Panc1 (cell line): ENCODE measurements around the gene UROC1. TPM values are rescaled to one million over a fixed set of nuclear protein-coding genes. Genes with fewer than 3 reads are reported as not detected.

Experiments used
- ATAC-seq: fragments of 200-7000 bp; cut with Tn5 transposase; 2 replicates; pipeline ENCODE4 v1.9.1; 2020; ENCODE audit warnings: mild to moderate bottlenecking, moderate library complexity
- BruUV-seq: library from RNA; stranded (reverse); fragments of 400-500 nt; replicated peaks from 2 replicates; lab custom pipeline; 2021; lab: Mats Ljungman, UMichigan
- CTCF ChIA-PET: fragments of 300-600 bp; sonication (Branson Sonifier 250); formaldehyde crosslinking; loops from one replicate; lab custom pipeline; 2022; ENCODE audit warnings: antibody characterized with exemption; lab: Charles Lee
- POLR2A ChIA-PET: fragments of 300-600 bp; sonication (Branson Sonifier 250); formaldehyde crosslinking; loops from one replicate; lab custom pipeline; 2022; ENCODE audit warnings: antibody characterized with exemption; lab: Charles Lee
- DNase-seq: peaks from one replicate; pipeline ENCODE4 v3.0.0-alpha.2; 2010; ENCODE audit warnings: low read depth, low spot score
- H3K27ac ChIP-seq: 2 replicates; pipeline ENCODE4 v1.5.1; 2011; ENCODE audit warnings: mild to moderate bottlenecking, low read length, inconsistent platforms
- H3K27me3 ChIP-seq: fragments of 200-500 bp; sonication (Bioruptor generic); 2 replicates; pipeline ENCODE4 v1.6.0; 2014; ENCODE audit warnings: low read length, inconsistent platforms; ENCODE audit not compliant: control insufficient read depth, insufficient read depth
- H3K36me3 ChIP-seq: fragments of 200-500 bp; sonication (Bioruptor generic); 2 replicates; pipeline ENCODE4 v1.5.1; 2014; ENCODE audit warnings: inconsistent platforms, mild to moderate bottlenecking, low read length, moderate library complexity; ENCODE audit not compliant: control insufficient read depth, insufficient read depth
- H3K4me1 ChIP-seq: 2 replicates; pipeline ENCODE4 v1.5.1; 2011; ENCODE audit warnings: inconsistent platforms, mild to moderate bottlenecking, low read length, moderate library complexity; ENCODE audit not compliant: control insufficient read depth, insufficient read depth
- H3K4me3 ChIP-seq, 2 experiments: 2 replicates each; pipeline ENCODE4 v1.5.1; 2011 to 2012; ENCODE audit warnings: low read depth in 2 of 2, low read length in 2 of 2, mild to moderate bottlenecking in 2 of 2, inconsistent platforms in 1 of 2, moderate library complexity in 1 of 2
- H3K9me3 ChIP-seq: fragments of 200-500 bp; sonication (Bioruptor generic); 2 replicates; pipeline ENCODE4 v1.5.1; 2014; ENCODE audit warnings: low read depth, mild to moderate bottlenecking, inconsistent platforms, low read length, moderate library complexity; ENCODE audit not compliant: control insufficient read depth, insufficient read depth
- POLR2AphosphoS5 ChIP-seq: IDR thresholded peaks from 2 replicates; pipeline ENCODE4 v1.6.1; 2012; ENCODE audit warnings: mild to moderate bottlenecking, low read depth, low read length, moderate library complexity
- SIN3A ChIP-seq: IDR thresholded peaks from 2 replicates; pipeline ENCODE4 v1.6.1; 2012; ENCODE audit warnings: low read depth, mild to moderate bottlenecking, low read length, moderate library complexity, borderline replicate concordance; ENCODE audit not compliant: insufficient read depth
- TCF7L2 ChIP-seq: IDR thresholded peaks from 2 replicates; pipeline ENCODE4 v1.6.1; 2011; ENCODE audit warnings: mild to moderate bottlenecking, low read depth, low read length, inconsistent platforms
- in situ Hi-C: cut with HindIII; loops from 2 replicates; pipeline ENCODE4 v1.10.0; 2016; ENCODE audit warnings: low sequenced_read_pairs, low pct_unique_long_range_greater_than_20kb
- intact Hi-C: fragments of 100-400 bp; cut with micrococcal nuclease; formaldehyde crosslinking; loops from one replicate; pipeline ENCODE4 v1.10.0; 2022; ENCODE audit not compliant: unreplicated experiment
- total RNA-seq: library from RNA; stranded (reverse); gene quantifications from one replicate; pipeline ENCODE4 v1.2.1, GENCODE V29; 2021; ENCODE audit not compliant: unreplicated experiment
- TF ChIP-seq, protein P1 (sequence below), 2 experiments: IDR thresholded peaks; 2 replicates each; pipeline ENCODE4 v1.6.1; 2011 to 2012; ENCODE audit warnings: low read depth in 2 of 2, control low read depth in 1 of 2, low read length in 1 of 2, mild to moderate bottlenecking in 1 of 2, moderate library complexity in 1 of 2; ENCODE audit not compliant: insufficient read depth in 1 of 2
- TF ChIP-seq, protein P2 (sequence below): fragments of 450-650 bp; IDR thresholded peaks from 2 replicates; pipeline ENCODE4 v1.5.1; 2017; ENCODE audit warnings: mild to moderate bottlenecking

Gene UROC1
- total RNA-seq, 1 experiment from 2014 or later: not detected

DNA sequence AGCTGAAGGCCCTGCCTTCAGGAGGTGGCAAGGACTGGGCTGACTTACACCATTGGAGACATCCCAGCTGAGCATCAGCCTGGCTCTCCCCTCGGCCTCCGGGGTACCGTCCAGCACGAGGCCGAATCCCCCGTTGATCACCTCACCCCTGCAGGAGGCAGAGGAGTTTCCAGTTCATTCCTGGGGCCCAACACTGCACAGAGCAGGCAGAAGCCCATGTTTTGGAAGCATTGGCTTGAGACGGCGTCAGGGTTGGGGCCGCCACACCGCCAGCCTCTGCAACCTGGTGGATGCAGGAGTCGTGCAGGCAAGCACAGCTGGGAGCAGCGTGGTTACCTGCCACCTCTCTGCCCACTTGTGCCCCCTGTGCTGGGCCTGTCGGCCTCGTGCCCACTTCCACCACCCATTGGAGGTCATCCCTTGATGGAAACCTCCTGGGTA is 34.2 kb downstream of the UROC1 start:
- ChIA-PET CTCF (no interaction called here), POLR2A (no interaction called here)
- in situ Hi-C loops: no loop called here

DNA sequence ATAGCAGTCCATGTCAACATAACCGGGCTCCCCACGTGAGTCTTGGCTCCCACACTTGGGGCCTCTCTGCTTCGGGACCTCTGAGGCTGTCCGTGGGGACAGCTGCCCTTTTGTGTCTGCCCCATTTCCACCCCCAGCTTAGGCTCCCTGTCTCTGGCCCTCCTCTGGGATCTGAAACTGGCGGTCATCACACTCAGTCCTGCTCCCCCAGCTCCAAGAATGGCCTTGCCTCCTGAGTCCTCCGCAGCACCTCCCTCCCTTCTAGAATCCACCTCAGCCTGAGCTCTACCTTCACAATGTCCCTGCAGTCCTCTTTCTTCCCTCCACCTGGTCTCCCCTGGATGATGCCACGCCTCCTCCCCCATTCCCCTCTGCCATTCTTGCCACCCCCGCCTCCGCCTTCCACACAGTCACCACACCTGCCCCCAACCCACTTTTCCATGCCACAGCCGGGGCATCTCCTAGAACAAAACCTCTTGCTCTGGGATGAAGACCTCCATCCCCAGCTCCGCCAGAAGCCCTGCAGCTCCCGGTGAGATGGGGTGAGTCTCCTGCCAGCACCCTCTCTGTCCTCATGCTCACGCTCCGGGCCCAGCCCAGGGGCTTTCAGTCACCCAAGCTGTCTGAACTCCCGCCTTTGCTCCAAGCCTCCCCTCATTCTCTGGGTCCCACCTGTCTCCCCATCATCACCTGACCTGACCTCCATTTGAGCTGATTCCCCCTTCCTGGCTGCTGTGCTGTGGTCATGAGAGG is 34.9 kb downstream of the UROC1 start:
- no peak for ATAC-seq
- Histone ChIP-seq H3K27me3 (no peaks in the 10 kb centered on the region), H3K4me3 (no peak overlapping the region), H3K36me3 (no peaks in the 10 kb centered on the region), H3K27ac (no peak overlapping the region), H3K9me3 (no peaks in the 10 kb centered on the region), H3K4me1 (0 out of 2 replicates have a peak, but pooled peaks cover 3% of the 10 kb centered on the region)
- intact Hi-C loops: no loop called here
- POLR2A ChIA-PET: no interaction called here
- no peak for DNase-seq
- in situ Hi-C loops: no loop called here
- no TSS peak for BruUV-seq
- CTCF ChIA-PET: no interaction called here
- TF ChIP-seq, protein P1, sequence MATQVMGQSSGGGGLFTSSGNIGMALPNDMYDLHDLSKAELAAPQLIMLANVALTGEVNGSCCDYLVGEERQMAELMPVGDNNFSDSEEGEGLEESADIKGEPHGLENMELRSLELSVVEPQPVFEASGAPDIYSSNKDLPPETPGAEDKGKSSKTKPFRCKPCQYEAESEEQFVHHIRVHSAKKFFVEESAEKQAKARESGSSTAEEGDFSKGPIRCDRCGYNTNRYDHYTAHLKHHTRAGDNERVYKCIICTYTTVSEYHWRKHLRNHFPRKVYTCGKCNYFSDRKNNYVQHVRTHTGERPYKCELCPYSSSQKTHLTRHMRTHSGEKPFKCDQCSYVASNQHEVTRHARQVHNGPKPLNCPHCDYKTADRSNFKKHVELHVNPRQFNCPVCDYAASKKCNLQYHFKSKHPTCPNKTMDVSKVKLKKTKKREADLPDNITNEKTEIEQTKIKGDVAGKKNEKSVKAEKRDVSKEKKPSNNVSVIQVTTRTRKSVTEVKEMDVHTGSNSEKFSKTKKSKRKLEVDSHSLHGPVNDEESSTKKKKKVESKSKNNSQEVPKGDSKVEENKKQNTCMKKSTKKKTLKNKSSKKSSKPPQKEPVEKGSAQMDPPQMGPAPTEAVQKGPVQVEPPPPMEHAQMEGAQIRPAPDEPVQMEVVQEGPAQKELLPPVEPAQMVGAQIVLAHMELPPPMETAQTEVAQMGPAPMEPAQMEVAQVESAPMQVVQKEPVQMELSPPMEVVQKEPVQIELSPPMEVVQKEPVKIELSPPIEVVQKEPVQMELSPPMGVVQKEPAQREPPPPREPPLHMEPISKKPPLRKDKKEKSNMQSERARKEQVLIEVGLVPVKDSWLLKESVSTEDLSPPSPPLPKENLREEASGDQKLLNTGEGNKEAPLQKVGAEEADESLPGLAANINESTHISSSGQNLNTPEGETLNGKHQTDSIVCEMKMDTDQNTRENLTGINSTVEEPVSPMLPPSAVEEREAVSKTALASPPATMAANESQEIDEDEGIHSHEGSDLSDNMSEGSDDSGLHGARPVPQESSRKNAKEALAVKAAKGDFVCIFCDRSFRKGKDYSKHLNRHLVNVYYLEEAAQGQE (IDR thresholded peaks at IDR 0.05; ENCODE audit: insufficient read depth in 1 of 2, low read depth in 2 of 2, low read length in 1 of 2): no peak
- no peak for TF ChIP-seq TCF7L2
- TF ChIP-seq, protein P2, sequence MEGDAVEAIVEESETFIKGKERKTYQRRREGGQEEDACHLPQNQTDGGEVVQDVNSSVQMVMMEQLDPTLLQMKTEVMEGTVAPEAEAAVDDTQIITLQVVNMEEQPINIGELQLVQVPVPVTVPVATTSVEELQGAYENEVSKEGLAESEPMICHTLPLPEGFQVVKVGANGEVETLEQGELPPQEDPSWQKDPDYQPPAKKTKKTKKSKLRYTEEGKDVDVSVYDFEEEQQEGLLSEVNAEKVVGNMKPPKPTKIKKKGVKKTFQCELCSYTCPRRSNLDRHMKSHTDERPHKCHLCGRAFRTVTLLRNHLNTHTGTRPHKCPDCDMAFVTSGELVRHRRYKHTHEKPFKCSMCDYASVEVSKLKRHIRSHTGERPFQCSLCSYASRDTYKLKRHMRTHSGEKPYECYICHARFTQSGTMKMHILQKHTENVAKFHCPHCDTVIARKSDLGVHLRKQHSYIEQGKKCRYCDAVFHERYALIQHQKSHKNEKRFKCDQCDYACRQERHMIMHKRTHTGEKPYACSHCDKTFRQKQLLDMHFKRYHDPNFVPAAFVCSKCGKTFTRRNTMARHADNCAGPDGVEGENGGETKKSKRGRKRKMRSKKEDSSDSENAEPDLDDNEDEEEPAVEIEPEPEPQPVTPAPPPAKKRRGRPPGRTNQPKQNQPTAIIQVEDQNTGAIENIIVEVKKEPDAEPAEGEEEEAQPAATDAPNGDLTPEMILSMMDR: no peak
- no peak for TF ChIP-seq SIN3A
- no peak for TF ChIP-seq POLR2AphosphoS5

More for the DNA sequence above, 34.2 kb downstream of the UROC1 start:
- TF ChIP-seq POLR2AphosphoS5: no peak
- no peak overlapping the region for H3K4me3 ChIP-seq
- no peaks in the 10 kb centered on the region for H3K9me3 ChIP-seq
- ATAC-seq (no peak), DNase-seq (no peak)
- H3K4me1 ChIP-seq: 0 out of 2 replicates have a peak, but pooled peaks cover 3% of the 10 kb centered on the region
- BruUV-seq: no TSS peak
- no peaks in the 10 kb centered on the region for H3K27me3 ChIP-seq
- intact Hi-C loops: no loop called here
- H3K36me3 ChIP-seq: no peaks in the 10 kb centered on the region
- no peak overlapping the region for H3K27ac ChIP-seq
